ENCODE results near the gene CST7. TPM values are rescaled to one million over a fixed set of nuclear protein-coding genes. Genes with fewer than 3 reads are reported as not detected.
A peak's percentile ranks its signal among the peaks of the same experiment; 100 is the strongest.

CST7 gene, protein sequence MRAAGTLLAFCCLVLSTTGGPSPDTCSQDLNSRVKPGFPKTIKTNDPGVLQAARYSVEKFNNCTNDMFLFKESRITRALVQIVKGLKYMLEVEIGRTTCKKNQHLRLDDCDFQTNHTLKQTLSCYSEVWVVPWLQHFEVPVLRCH
- total RNA-seq (2016; rRNA removed; fragmentation: Illumina TruSeq; extraction: Trizol): not detected in 2 replicates
- total RNA-seq (2016; cell fraction: cytosol; rRNA removed; fragmentation: Illumina TruSeq; extraction: Trizol; ENCODE audit: low read depth): not detected in 2 replicates
- not detected in 2 replicates for total RNA-seq (2016; cell fraction: insoluble cytoplasmic fraction; rRNA removed; fragmentation: Illumina TruSeq; extraction: Trizol)
- total RNA-seq (2016; cell fraction: membrane; rRNA removed; fragmentation: Illumina TruSeq; extraction: Trizol): not detected in 2 replicates
- not detected in 2 replicates for total RNA-seq (2016; cell fraction: nucleus; rRNA removed; fragmentation: Illumina TruSeq; extraction: Trizol)
- polyA plus RNA-seq (2011; rRNA removed): not detected in 2 replicates
- not detected in 2 replicates for polyA plus RNA-seq (2011; cell fraction: cytosol; rRNA removed)
- polyA plus RNA-seq (2011; cell fraction: nucleus; rRNA removed): not detected in 2 replicates
- polyA plus RNA-seq (2012): not detected in 2 replicates
- polyA plus RNA-seq (2016; cell fraction: cytosol; fragmentation: Illumina TruSeq; extraction: Trizol; ENCODE audit: low read depth): not detected in 2 replicates
- polyA plus RNA-seq (2016; cell fraction: insoluble cytoplasmic fraction; fragmentation: Illumina TruSeq; extraction: Trizol; ENCODE audit: low read depth): not detected in 2 replicates
- polyA plus RNA-seq (2016; cell fraction: membrane; fragmentation: Illumina TruSeq; extraction: Trizol; ENCODE audit: low read depth): not detected in 2 replicates
- not detected in 2 replicates for polyA plus RNA-seq (2016; cell fraction: nucleus; fragmentation: Illumina TruSeq; extraction: Trizol; ENCODE audit: insufficient read depth, low read depth)
- not detected in 2 replicates for polyA minus RNA-seq (2011; rRNA and poly(A)+ RNA removed; ENCODE audit: low replicate concordance)
- not detected in 2 replicates for polyA minus RNA-seq (2011; cell fraction: cytosol; rRNA and poly(A)+ RNA removed)
- not detected in 2 replicates for polyA minus RNA-seq (2011; cell fraction: nucleus; rRNA and poly(A)+ RNA removed)
- not detected for Bru-seq, nascent RNA
- not detected for BruChase-seq, experiment 1, labeled RNA remaining after a 6-hour chase
- BruChase-seq, experiment 2, labeled RNA remaining after a 2-hour chase: not detected
- long read RNA-seq, experiment 1: 0 reads
- long read RNA-seq, experiment 2: 0 reads

DNA sequence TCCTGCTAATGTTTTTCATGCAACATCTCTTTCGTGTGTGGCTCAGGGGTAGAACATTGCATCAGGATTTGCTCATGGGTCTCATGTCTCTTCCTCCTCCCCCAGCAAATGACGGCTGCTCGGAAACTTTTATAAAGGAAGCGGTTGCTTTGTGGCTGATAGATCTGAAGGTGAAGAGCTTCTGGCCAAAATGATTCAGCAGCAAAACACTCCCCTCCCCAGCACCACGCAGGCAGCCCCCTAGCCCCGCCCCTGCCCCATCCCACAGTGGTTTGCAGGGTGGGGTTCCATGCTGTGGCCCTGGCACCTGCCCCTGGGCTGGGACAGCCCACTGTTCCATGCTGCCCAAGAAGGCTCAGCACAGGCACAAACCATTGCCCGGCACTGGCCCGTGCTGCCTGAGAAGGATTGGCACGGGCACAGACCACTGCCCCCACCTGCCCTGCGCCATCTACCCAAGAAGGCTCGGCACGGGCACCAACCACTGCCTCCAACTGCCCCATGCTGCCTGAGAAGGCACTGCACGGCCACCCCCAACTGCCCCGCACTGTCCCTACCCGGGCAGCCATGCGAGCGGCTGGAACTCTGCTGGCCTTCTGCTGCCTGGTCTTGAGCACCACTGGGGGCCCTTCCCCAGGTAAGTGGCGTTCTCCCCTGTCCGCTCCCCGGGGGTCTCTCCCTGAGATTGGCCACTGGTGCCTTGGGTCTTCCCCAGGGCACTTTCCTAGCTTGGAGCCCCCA is at the start of gene CST7:
CST7 (plus strand) TSS at position 331 of the 741 bp plus-strand sequence; CDS start at position 568, 237 bp downstream.
- Histone ChIP-seq H3K4me3 (replicated peaks in 1 of 3; ENCODE audit: insufficient read depth in 1 of 3, low read depth in 2 of 3, low read length in 3 of 3) (no peak within 1 kb of the TSS), H3K4me2 (ENCODE audit: low read depth, low read length) (no peak within 1 kb of the TSS), H2AFZ (ENCODE audit: low read length) (no peak within 1 kb of the TSS), H3K4me1 (ENCODE audit: insufficient read depth, low read length) (0 out of 2 replicates have a peak, but pooled peaks cover 5% of the 10 kb centered on the region), H4K20me1 (ENCODE audit: insufficient read depth, low read length) (no peaks in the 10 kb centered on the region; the same call in 1 of the 2 replicates), H3K27ac (ENCODE audit: extremely low read length, insufficient read depth, low read length) (no peak within 1 kb of the TSS), H3K9ac (ENCODE audit: insufficient read depth, low read depth, low read length) (no peak within 1 kb of the TSS), H3K27me3 (ENCODE audit: control insufficient read depth in 1 of 2, insufficient read depth in 2 of 2, low read length in 2 of 2) (peaks cover 7 to 12% of the 10 kb centered on the region in 2 experiments), H3K9me3 (ENCODE audit: low read length) (no peaks in the 10 kb centered on the region), H3K36me3 (replicated peaks in 1 of 2; ENCODE audit: control insufficient read depth in 1 of 2, insufficient read depth in 2 of 2, low read length in 2 of 2) (no peaks in the 10 kb centered on the region), H3K79me2 (ENCODE audit: insufficient read depth, low read length) (no peaks in the 10 kb centered on the region)
- in situ Hi-C loops (cut with HindIII; ENCODE audit: extremely low pct_ligation_motif_present, low pct_unique_long_range_greater_than_20kb) (no loop called here), intact Hi-C loops (cut with micrococcal nuclease; ENCODE audit: unreplicated experiment) (no loop called here)
- peak; percentile 10 for ATAC-seq
- no peak for DNase-seq (ENCODE audit: low spot score)
- FAIRE-seq: no peak
- ChIA-PET CTCF (ENCODE audit: low intra/inter-chr PET ratio, low total read pairs) (no interaction called here), POLR2A (no interaction called here)
- 37% methylated on average over 18 of the region's 20 CpGs for WGBS (ENCODE audit: low lambda C conversion rate)
- BruUV-seq (replicated peaks): no TSS peak
- TF ChIP-seq ZNF576 (CRISPR knock-in tag; IDR thresholded peaks at IDR 0.05) (no peak), MTA3 (CRISPR knock-in tag; IDR thresholded peaks at IDR 0.05) (no peak), ZNF558 (CRISPR knock-in tag; IDR thresholded peaks at IDR 0.05; ENCODE audit: borderline replicate concordance) (no peak), TRIM24 (CRISPR knock-in tag; IDR thresholded peaks at IDR 0.05) (no peak)
- TF ChIP-seq, protein P1, sequence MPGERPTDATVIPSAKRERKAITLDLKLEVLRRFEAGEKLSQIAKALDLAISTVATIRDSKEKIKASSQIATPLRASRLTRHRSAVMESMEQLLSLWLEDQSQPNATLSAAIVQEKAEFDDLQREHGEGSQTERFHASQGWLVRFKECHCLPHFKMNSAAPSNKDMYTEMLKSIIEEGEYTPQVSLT (CRISPR knock-in tag; IDR thresholded peaks at IDR 0.05; ENCODE audit: borderline replicate concordance, low read depth): no peak
- TF ChIP-seq, protein P2, sequence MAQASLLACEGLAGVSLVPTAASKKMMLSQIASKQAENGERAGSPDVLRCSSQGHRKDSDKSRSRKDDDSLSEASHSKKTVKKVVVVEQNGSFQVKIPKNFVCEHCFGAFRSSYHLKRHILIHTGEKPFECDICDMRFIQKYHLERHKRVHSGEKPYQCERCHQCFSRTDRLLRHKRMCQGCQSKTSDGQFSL (CRISPR knock-in tag; IDR thresholded peaks at IDR 0.05): no peak
- TF ChIP-seq, protein P3, sequence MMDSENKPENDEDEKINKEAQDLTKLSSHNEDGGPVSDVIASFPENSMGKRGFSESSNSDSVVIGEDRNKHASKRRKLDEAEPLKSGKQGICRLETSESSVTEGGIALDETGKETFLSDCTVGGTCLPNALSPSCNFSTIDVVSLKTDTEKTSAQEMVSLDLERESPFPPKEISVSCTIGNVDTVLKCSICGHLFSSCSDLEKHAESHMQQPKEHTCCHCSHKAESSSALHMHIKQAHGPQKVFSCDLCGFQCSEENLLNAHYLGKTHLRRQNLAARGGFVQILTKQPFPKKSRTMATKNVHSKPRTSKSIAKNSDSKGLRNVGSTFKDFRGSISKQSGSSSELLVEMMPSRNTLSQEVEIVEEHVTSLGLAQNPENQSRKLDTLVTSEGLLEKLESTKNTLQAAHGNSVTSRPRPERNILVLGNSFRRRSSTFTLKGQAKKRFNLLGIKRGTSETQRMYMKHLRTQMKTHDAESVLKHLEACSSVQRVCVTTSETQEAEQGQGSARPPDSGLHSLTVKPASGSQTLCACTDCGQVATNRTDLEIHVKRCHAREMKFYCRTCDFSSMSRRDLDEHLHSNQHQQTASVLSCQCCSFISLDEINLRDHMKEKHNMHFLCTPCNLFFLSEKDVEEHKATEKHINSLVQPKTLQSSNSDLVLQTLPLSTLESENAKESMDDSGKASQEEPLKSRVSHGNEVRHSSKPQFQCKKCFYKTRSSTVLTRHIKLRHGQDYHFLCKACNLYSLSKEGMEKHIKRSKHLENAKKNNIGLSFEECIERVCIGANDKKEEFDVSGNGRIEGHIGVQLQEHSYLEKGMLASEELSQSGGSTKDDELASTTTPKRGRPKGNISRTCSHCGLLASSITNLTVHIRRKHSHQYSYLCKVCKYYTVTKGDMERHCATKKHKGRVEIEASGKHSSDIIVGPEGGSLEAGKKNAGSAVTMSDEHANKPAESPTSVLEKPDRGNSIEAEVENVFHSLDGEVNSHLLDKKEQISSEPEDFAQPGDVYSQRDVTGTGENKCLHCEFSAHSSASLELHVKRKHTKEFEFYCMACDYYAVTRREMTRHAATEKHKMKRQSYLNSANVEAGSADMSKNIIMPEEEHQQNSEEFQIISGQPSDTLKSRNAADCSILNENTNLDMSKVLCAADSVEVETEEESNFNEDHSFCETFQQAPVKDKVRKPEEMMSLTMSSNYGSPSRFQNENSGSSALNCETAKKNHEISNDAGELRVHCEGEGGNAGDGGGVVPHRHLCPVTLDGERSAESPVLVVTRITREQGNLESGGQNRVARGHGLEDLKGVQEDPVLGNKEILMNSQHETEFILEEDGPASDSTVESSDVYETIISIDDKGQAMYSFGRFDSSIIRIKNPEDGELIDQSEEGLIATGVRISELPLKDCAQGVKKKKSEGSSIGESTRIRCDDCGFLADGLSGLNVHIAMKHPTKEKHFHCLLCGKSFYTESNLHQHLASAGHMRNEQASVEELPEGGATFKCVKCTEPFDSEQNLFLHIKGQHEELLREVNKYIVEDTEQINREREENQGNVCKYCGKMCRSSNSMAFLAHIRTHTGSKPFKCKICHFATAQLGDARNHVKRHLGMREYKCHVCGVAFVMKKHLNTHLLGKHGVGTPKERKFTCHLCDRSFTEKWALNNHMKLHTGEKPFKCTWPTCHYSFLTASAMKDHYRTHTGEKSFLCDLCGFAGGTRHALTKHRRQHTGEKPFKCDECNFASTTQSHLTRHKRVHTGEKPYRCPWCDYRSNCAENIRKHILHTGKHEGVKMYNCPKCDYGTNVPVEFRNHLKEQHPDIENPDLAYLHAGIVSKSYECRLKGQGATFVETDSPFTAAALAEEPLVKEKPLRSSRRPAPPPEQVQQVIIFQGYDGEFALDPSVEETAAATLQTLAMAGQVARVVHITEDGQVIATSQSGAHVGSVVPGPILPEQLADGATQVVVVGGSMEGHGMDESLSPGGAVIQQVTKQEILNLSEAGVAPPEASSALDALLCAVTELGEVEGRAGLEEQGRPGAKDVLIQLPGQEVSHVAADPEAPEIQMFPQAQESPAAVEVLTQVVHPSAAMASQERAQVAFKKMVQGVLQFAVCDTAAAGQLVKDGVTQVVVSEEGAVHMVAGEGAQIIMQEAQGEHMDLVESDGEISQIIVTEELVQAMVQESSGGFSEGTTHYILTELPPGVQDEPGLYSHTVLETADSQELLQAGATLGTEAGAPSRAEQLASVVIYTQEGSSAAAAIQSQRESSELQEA (CRISPR knock-in tag; IDR thresholded peaks at IDR 0.05; ENCODE audit: not compliant biosample characterization): no peak

All from HepG2 (cell line).